ENCODE results near the gene PIGT. TPM values are rescaled to one million over a fixed set of nuclear protein-coding genes. Genes with fewer than 3 reads are reported as not detected.
A peak's percentile ranks its signal among the peaks of the same experiment; 100 is the strongest.

PIGT gene
- total and polyA plus RNA-seq, 2 of the 13 experiments (the other 11 are each of a cell fraction or from before 2014, with no cell fraction given), result 65.9 to 74.1 TPM

DNA sequence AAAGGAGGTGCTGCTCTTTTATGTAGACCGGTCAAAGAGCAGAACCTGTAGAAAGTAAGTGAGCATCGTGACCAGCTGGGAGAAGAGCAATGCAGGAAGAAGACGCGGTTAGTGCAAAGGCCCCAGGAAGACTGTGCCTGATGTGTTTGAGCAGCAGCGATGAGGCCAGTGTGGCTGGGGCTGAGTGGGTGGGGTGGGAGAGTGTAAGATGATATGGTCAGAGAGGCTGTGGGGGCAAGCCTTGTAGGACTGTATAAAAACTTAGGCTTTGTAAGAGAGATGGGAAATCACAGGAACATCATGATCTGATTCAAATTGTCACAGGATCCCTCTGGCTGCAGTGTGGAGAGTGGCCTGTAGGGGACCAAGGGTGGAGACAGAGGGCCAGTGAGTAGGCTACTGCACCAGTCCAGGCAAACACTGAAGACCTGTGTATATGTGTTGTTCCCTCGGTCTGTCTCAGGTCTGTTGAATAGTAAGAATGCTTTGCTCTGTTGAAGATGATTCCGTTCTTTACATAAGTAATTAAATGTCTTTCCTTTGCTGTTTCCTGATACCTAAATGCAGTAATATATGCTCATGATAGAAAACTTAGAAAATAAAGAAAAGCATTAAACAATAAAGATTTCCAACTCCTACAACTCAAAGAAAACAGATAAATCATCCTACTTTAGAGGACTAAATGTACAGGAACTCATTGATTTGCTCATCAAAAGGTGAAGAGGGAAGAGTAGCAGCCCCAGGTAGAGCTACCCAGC is 30.0 kb downstream of the PIGT start (continued):
- TF ChIP-seq HNF4G (IDR thresholded peaks at IDR 0.05; ENCODE audit: borderline replicate concordance, low read depth, low read length) (no peak), HNF4G (CRISPR knock-in tag; IDR thresholded peaks at IDR 0.05; ENCODE audit: borderline replicate concordance, low read depth) (no peak), ZNF569 (CRISPR knock-in tag; IDR thresholded peaks at IDR 0.05; ENCODE audit: borderline replicate concordance) (no peak), KMT2A (CRISPR knock-in tag; IDR thresholded peaks at IDR 0.05) (no peak), ZUFSP (CRISPR knock-in tag; IDR thresholded peaks at IDR 0.05; ENCODE audit: borderline replicate concordance) (no peak), ZSCAN29 (CRISPR knock-in tag; conservative IDR thresholded peaks at IDR 0.05) (no peak), ARID5B (CRISPR knock-in tag; IDR thresholded peaks at IDR 0.05) (no peak), HNRNPUL1 (IDR thresholded peaks at IDR 0.05; ENCODE audit: low read depth, low read length) (no peak), SIX1 (CRISPR knock-in tag; IDR thresholded peaks at IDR 0.05; ENCODE audit: borderline replicate concordance) (no peak), STAG1 (CRISPR knock-in tag; IDR thresholded peaks at IDR 0.05) (peak; percentile 33; the same call in 1 of the 2 replicates), SMC3 (IDR thresholded peaks at IDR 0.05; ENCODE audit: low read length) (peak; percentile 54), PLSCR1 (CRISPR knock-in tag; IDR thresholded peaks at IDR 0.05; ENCODE audit: borderline replicate concordance) (no peak), FOXA3 (CRISPR knock-in tag; IDR thresholded peaks at IDR 0.05) (no peak)
- TF ChIP-seq, protein P1, sequence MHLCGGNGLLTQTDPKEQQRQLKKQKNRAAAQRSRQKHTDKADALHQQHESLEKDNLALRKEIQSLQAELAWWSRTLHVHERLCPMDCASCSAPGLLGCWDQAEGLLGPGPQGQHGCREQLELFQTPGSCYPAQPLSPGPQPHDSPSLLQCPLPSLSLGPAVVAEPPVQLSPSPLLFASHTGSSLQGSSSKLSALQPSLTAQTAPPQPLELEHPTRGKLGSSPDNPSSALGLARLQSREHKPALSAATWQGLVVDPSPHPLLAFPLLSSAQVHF (CRISPR knock-in tag; IDR thresholded peaks at IDR 0.05), result no peak
- TF ChIP-seq, protein P2, sequence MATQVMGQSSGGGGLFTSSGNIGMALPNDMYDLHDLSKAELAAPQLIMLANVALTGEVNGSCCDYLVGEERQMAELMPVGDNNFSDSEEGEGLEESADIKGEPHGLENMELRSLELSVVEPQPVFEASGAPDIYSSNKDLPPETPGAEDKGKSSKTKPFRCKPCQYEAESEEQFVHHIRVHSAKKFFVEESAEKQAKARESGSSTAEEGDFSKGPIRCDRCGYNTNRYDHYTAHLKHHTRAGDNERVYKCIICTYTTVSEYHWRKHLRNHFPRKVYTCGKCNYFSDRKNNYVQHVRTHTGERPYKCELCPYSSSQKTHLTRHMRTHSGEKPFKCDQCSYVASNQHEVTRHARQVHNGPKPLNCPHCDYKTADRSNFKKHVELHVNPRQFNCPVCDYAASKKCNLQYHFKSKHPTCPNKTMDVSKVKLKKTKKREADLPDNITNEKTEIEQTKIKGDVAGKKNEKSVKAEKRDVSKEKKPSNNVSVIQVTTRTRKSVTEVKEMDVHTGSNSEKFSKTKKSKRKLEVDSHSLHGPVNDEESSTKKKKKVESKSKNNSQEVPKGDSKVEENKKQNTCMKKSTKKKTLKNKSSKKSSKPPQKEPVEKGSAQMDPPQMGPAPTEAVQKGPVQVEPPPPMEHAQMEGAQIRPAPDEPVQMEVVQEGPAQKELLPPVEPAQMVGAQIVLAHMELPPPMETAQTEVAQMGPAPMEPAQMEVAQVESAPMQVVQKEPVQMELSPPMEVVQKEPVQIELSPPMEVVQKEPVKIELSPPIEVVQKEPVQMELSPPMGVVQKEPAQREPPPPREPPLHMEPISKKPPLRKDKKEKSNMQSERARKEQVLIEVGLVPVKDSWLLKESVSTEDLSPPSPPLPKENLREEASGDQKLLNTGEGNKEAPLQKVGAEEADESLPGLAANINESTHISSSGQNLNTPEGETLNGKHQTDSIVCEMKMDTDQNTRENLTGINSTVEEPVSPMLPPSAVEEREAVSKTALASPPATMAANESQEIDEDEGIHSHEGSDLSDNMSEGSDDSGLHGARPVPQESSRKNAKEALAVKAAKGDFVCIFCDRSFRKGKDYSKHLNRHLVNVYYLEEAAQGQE (IDR thresholded peaks at IDR 0.05; ENCODE audit: borderline replicate concordance in 1 of 2, low read depth in 1 of 2, low read length in 2 of 2), result no peak

Data from HepG2 (cell line).